MG63 (cell line): Measurements from ENCODE around the gene ST6GAL2. TPM values are rescaled to one million over a fixed set of nuclear protein-coding genes. Genes with fewer than 3 reads are reported as not detected.

Experiments used
- DNase-seq: peaks from one replicate; pipeline ENCODE4 v3.0.0-alpha.2; 2020
- H3K27me3 ChIP-seq: fragments of 250-450 bp; sonication (Bioruptor Pico); 2 replicates; pipeline ENCODE4 v1.5.1; 2020; ENCODE audit warnings: mild to moderate bottlenecking, moderate library complexity
- H3K36me3 ChIP-seq: fragments of 250-450 bp; sonication (Bioruptor Pico); 2 replicates; pipeline ENCODE4 v1.5.1; 2020; ENCODE audit warnings: mild to moderate bottlenecking, moderate library complexity
- H3K4me3 ChIP-seq: fragments of 250-450 bp; sonication (Bioruptor Pico); 2 replicates; pipeline ENCODE4 v1.5.1; 2020; ENCODE audit warnings: mild to moderate bottlenecking, moderate library complexity
- H3K9me3 ChIP-seq: fragments of 250-450 bp; sonication (Bioruptor Pico); 2 replicates; pipeline ENCODE4 v1.5.1; 2020; ENCODE audit warnings: mild to moderate bottlenecking, moderate library complexity
- total RNA-seq: library from RNA; depleted of rRNA; stranded (reverse); fragments of >200 nt; shearing (Covaris generic); gene quantifications from 2 replicates; pipeline ENCODE4 v1.2.3, GENCODE V29; 2014; ENCODE audit warnings: low replicate concordance; rRNA removed

Gene ST6GAL2
- total RNA-seq: not detected in 2 replicates

GRCh38 chr2:106885971-106886915 lies at the start of gene ST6GAL2:
Gene ST6GAL2 (minus strand): TSS chr2:106886167. CDS start chr2:106843977, 42,190 bp downstream.
- peak; percentile 14 for DNase-seq
- Histone ChIP-seq H3K27me3 (peaks cover 38% of the 10 kb centered on the region), H3K4me3 (peak within 1 kb of the TSS; percentile 24), H3K36me3 (no peaks in the 10 kb centered on the region), H3K9me3 (no peaks in the 10 kb centered on the region)

- no peaks in the 10 kb centered on the region for H3K36me3 ChIP-seq
- no peak for DNase-seq
- no peaks in the 10 kb centered on the region for H3K9me3 ChIP-seq
- H3K4me3 ChIP-seq: no peak overlapping the region
- H3K27me3 ChIP-seq: no peaks in the 10 kb centered on the region
Measured at GRCh38 chr2:106932644-106933043, 46.7 kb upstream of the ST6GAL2 start.

- Histone ChIP-seq H3K9me3 (no peaks in the 10 kb centered on the region), H3K36me3 (no peaks in the 10 kb centered on the region), H3K4me3 (no peak overlapping the region), H3K27me3 (no peaks in the 10 kb centered on the region)
- no peak for DNase-seq
Measured at GRCh38 chr2:106931717-106932335, 45.9 kb upstream of the ST6GAL2 start.

- Histone ChIP-seq H3K9me3 (no peaks in the 10 kb centered on the region), H3K4me3 (no peak overlapping the region), H3K27me3 (no peaks in the 10 kb centered on the region), H3K36me3 (no peaks in the 10 kb centered on the region)
- DNase-seq: no peak
Measured at GRCh38 chr2:106921451-106921850, 35.5 kb upstream of the ST6GAL2 start.

- H3K36me3 ChIP-seq: no peaks in the 10 kb centered on the region
- H3K4me3 ChIP-seq: no peak overlapping the region
- H3K27me3 ChIP-seq: no peaks in the 10 kb centered on the region
- no peaks in the 10 kb centered on the region for H3K9me3 ChIP-seq
- DNase-seq: no peak
Measured at GRCh38 chr2:106919012-106919411, 33.0 kb upstream of the ST6GAL2 start.

GRCh38 chr2:106904242-106904641 lies 18.3 kb upstream of the ST6GAL2 start:
- no peak for DNase-seq
- no peaks in the 10 kb centered on the region for H3K36me3 ChIP-seq
- no peaks in the 10 kb centered on the region for H3K27me3 ChIP-seq

GRCh38 chr2:106899786-106900530 lies 14.0 kb upstream of the ST6GAL2 start:
- no peak for DNase-seq
- H3K36me3 ChIP-seq: no peaks in the 10 kb centered on the region
- H3K27me3 ChIP-seq: no peaks in the 10 kb centered on the region
- no peak overlapping the region for H3K4me3 ChIP-seq
- no peaks in the 10 kb centered on the region for H3K9me3 ChIP-seq

More at GRCh38 chr2:106904242-106904641, 18.3 kb upstream of the ST6GAL2 start:
- H3K9me3 ChIP-seq: no peaks in the 10 kb centered on the region
- no peak overlapping the region for H3K4me3 ChIP-seq

- no peaks in the 10 kb centered on the region for H3K36me3 ChIP-seq
- H3K9me3 ChIP-seq: no peaks in the 10 kb centered on the region
- no peaks in the 10 kb centered on the region; the same call in 1 of the 2 replicates for H3K27me3 ChIP-seq
- H3K4me3 ChIP-seq: no peak overlapping the region
- no peak for DNase-seq
Measured at GRCh38 chr2:106894545-106894944, 8.6 kb upstream of the ST6GAL2 start.

- no peak overlapping the region for H3K4me3 ChIP-seq
- H3K9me3 ChIP-seq: no peaks in the 10 kb centered on the region
- DNase-seq: no peak
- peaks cover 12% of the 10 kb centered on the region for H3K27me3 ChIP-seq
- no peaks in the 10 kb centered on the region for H3K36me3 ChIP-seq
Measured at GRCh38 chr2:106892048-106892447, 6.1 kb upstream of the ST6GAL2 start.

- no peaks in the 10 kb centered on the region for H3K9me3 ChIP-seq
- DNase-seq: no peak
- no peaks in the 10 kb centered on the region for H3K36me3 ChIP-seq
- peaks cover 22% of the 10 kb centered on the region for H3K27me3 ChIP-seq
- no peak overlapping the region for H3K4me3 ChIP-seq
Measured at GRCh38 chr2:106890606-106891005, 4.6 kb upstream of the ST6GAL2 start.

GRCh38 chr2:106886916-106887758 lies 1.2 kb upstream of the ST6GAL2 start:
- Histone ChIP-seq H3K9me3 (no peaks in the 10 kb centered on the region), H3K4me3 (peak overlapping the region; percentile 24), H3K36me3 (no peaks in the 10 kb centered on the region), H3K27me3 (peaks cover 36% of the 10 kb centered on the region)
- peak; percentile 17 for DNase-seq

GRCh38 chr2:106885329-106885728 lies 638 bp downstream of the ST6GAL2 start:
- Histone ChIP-seq H3K9me3 (no peaks in the 10 kb centered on the region), H3K4me3 (no peak overlapping the region), H3K36me3 (no peaks in the 10 kb centered on the region), H3K27me3 (peaks cover 38% of the 10 kb centered on the region)
- DNase-seq: no peak

- Histone ChIP-seq H3K4me3 (no peak overlapping the region), H3K36me3 (no peaks in the 10 kb centered on the region), H3K27me3 (peaks cover 32% of the 10 kb centered on the region), H3K9me3 (no peaks in the 10 kb centered on the region)
- DNase-seq: no peak
Measured at GRCh38 chr2:106882673-106883072, 3.3 kb downstream of the ST6GAL2 start.

GRCh38 chr2:106878206-106878605 lies 7.8 kb downstream of the ST6GAL2 start:
- no peak for DNase-seq
- Histone ChIP-seq H3K27me3 (0 out of 2 replicates have a peak, but pooled peaks cover 2% of the 10 kb centered on the region), H3K36me3 (no peaks in the 10 kb centered on the region), H3K9me3 (no peaks in the 10 kb centered on the region), H3K4me3 (no peak overlapping the region)

GRCh38 chr2:106876699-106877098 lies 9.3 kb downstream of the ST6GAL2 start:
- no peak for DNase-seq
- H3K4me3 ChIP-seq: no peak overlapping the region
- H3K27me3 ChIP-seq: no peaks in the 10 kb centered on the region
- H3K9me3 ChIP-seq: no peaks in the 10 kb centered on the region
- H3K36me3 ChIP-seq: no peaks in the 10 kb centered on the region
